PC-3 (cell line): Measurements from ENCODE around the gene TNRC6B. TPM values are rescaled to one million over a fixed set of nuclear protein-coding genes. Genes with fewer than 3 reads are reported as not detected.
"Not testable (repeated sequence)": the region's sequence is repeated elsewhere in the genome, so short reads cannot be mapped to it uniquely, and the experiment has no call there.

Experiments used
- ATAC-seq: fragments of 200-7000 bp; cut with Tn5 transposase; 2 replicates; pipeline ENCODE4 v1.9.1; 2020; ENCODE audit warnings: mild to moderate bottlenecking, moderate library complexity
- BruUV-seq: library from RNA; stranded (reverse); fragments of 400-500 nt; replicated peaks from 2 replicates; lab custom pipeline; 2021; lab: Mats Ljungman, UMichigan
- CTCF ChIA-PET: fragments of 300-600 bp; sonication (Branson Sonifier 250); formaldehyde crosslinking; loops from one replicate; lab custom pipeline; 2022; ENCODE audit warnings: antibody characterized with exemption; lab: Charles Lee
- POLR2A ChIA-PET: fragments of 300-600 bp; sonication (Branson Sonifier 250); formaldehyde crosslinking; loops from one replicate; lab custom pipeline; 2022; ENCODE audit warnings: antibody characterized with exemption; ENCODE audit not compliant: unreplicated experiment; lab: Charles Lee
- DNase-seq: peaks from one replicate; pipeline ENCODE4 v3.0.0-alpha.2; 2015
- H2AFZ ChIP-seq: fragments of 300-600 bp; sonication (generic); 2 replicates; pipeline ENCODE4 v1.6.0; 2016; ENCODE audit warnings: antibody characterized with exemption, low read length
- H3F3A ChIP-seq: fragments of 300-600 bp; sonication (generic); one replicate; pipeline ENCODE4 v1.6.0; 2017; ENCODE audit warnings: antibody characterized with exemption, low read length, control low read depth, mild to moderate bottlenecking; ENCODE audit not compliant: unreplicated experiment
- H3K27ac ChIP-seq: fragments of 300-600 bp; sonication (generic); 2 replicates; pipeline ENCODE4 v1.5.1; 2016; ENCODE audit warnings: mild to moderate bottlenecking, low read length
- H3K27me3 ChIP-seq: fragments of 300-600 bp; sonication (generic); 2 replicates; pipeline ENCODE4 v1.6.1; 2016; ENCODE audit warnings: low read length, mixed read lengths
- H3K36me3 ChIP-seq: fragments of 300-600 bp; sonication (generic); 2 replicates; pipeline ENCODE4 v1.6.1; 2016; ENCODE audit warnings: low read depth, mixed run types, low read length, mixed read lengths
- H3K4me1 ChIP-seq: fragments of 300-600 bp; sonication (generic); 2 replicates; pipeline ENCODE4 v1.5.1; 2016; ENCODE audit warnings: low read length; ENCODE audit not compliant: insufficient read depth
- H3K4me2 ChIP-seq: fragments of 300-600 bp; sonication (generic); 2 replicates; pipeline ENCODE4 v1.6.0; 2016; ENCODE audit warnings: low read length
- H3K4me3 ChIP-seq: fragments of 300-600 bp; sonication (generic); 2 replicates; pipeline ENCODE4 v1.5.1; 2016; ENCODE audit warnings: mild to moderate bottlenecking, low read length, mixed read lengths
- H3K79me2 ChIP-seq: fragments of 300-600 bp; sonication (generic); 2 replicates; pipeline ENCODE4 v1.6.1; 2017; ENCODE audit warnings: low read length, mixed read lengths
- H3K9ac ChIP-seq: fragments of 300-600 bp; sonication (generic); 2 replicates; pipeline ENCODE4 v1.6.0; 2016; ENCODE audit warnings: mild to moderate bottlenecking, low read length
- H3K9me2 ChIP-seq: fragments of 300-600 bp; sonication (generic); replicated peaks from 2 replicates; pipeline ENCODE4 v1.6.1; 2016; ENCODE audit warnings: mixed run types, low read length, mixed read lengths
- H3K9me3 ChIP-seq: fragments of 300-600 bp; sonication (generic); 2 replicates; pipeline ENCODE4 v1.6.1; 2016; ENCODE audit warnings: low read length, mixed read lengths
- H4K20me1 ChIP-seq: fragments of 300-600 bp; sonication (generic); 2 replicates; pipeline ENCODE4 v1.6.1; 2016; ENCODE audit warnings: low read length, mixed read lengths
- EZH2 ChIP-seq: fragments of 300-600 bp; sonication (generic); IDR thresholded peaks from one replicate; pipeline ENCODE4 v1.6.1; 2017; ENCODE audit warnings: antibody characterized with exemption, mild to moderate bottlenecking, low read length; ENCODE audit not compliant: unreplicated experiment
- EZH2phosphoT487 ChIP-seq: fragments of 300-600 bp; sonication (generic); IDR thresholded peaks from 2 replicates; pipeline ENCODE4 v1.6.1; 2018; ENCODE audit warnings: mild to moderate bottlenecking, antibody characterized with exemption, low read length, borderline replicate concordance
- intact Hi-C: fragments of 100-400 bp; cut with micrococcal nuclease; formaldehyde crosslinking; loops from 2 replicates; pipeline ENCODE4 v1.9.0; 2023
- total RNA-seq: library from RNA; depleted of rRNA; stranded (reverse); fragments of >200 nt; gene quantifications from 2 replicates; pipeline ENCODE4 v1.2.3, GENCODE V29; 2014
- TF ChIP-seq, protein P1 (sequence below): fragments of 300-600 bp; sonication (generic); conservative IDR thresholded peaks from 2 replicates; pipeline ENCODE4 v1.5.1; 2017; ENCODE audit warnings: antibody characterized with exemption, low read depth, mild to moderate bottlenecking, low read length

TNRC6B gene
- total RNA-seq, 1 experiment from 2014 or later, result 21.3 TPM

DNA sequence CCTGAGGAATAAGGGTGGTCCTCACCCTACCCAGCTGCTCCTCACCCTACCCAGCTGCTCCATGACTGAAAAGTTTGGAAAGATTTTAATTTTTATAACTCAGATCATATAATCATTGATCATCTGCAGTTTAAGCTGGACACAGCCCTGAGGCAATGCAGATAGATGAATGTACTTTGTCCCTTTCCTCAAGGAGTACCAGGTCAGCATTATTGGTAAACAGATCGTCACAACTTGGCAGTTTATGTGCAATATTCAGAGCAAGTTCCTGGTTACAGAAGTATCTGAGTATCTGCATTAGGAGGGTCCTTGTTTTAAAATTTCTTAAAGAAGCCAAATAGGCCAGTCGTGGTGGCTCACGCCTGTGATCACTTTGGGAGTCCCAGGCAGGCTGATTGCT lies 3.6 kb downstream of the TNRC6B start:
- Histone ChIP-seq H3K79me2 (peaks cover 85% of the 10 kb centered on the region), H3K27ac (no peak overlapping the region), H3K36me3 (no peaks in the 10 kb centered on the region), H3K9me3 (no peaks in the 10 kb centered on the region), H3K27me3 (no peaks in the 10 kb centered on the region), H3K9me2 (no peaks in the 10 kb centered on the region), H3K4me3 (no peak overlapping the region), H3K4me2 (no peak overlapping the region), H3F3A (no peaks in the 10 kb centered on the region), H4K20me1 (0 out of 2 replicates have a peak, but pooled peaks cover 4% of the 10 kb centered on the region), H2AFZ (no peak overlapping the region), H3K4me1 (peaks cover 42% of the 10 kb centered on the region), H3K9ac (no peak overlapping the region)
- BruUV-seq, result no TSS peak
- intact Hi-C loops, result no loop called here
- no peak for ATAC-seq
- ChIA-PET CTCF (no interaction called here), POLR2A (no interaction called here)
- DNase-seq, result no peak
- no peak for TF ChIP-seq EZH2
- TF ChIP-seq EZH2phosphoT487, result no peak
- TF ChIP-seq, protein P1, sequence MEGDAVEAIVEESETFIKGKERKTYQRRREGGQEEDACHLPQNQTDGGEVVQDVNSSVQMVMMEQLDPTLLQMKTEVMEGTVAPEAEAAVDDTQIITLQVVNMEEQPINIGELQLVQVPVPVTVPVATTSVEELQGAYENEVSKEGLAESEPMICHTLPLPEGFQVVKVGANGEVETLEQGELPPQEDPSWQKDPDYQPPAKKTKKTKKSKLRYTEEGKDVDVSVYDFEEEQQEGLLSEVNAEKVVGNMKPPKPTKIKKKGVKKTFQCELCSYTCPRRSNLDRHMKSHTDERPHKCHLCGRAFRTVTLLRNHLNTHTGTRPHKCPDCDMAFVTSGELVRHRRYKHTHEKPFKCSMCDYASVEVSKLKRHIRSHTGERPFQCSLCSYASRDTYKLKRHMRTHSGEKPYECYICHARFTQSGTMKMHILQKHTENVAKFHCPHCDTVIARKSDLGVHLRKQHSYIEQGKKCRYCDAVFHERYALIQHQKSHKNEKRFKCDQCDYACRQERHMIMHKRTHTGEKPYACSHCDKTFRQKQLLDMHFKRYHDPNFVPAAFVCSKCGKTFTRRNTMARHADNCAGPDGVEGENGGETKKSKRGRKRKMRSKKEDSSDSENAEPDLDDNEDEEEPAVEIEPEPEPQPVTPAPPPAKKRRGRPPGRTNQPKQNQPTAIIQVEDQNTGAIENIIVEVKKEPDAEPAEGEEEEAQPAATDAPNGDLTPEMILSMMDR, result no peak

DNA sequence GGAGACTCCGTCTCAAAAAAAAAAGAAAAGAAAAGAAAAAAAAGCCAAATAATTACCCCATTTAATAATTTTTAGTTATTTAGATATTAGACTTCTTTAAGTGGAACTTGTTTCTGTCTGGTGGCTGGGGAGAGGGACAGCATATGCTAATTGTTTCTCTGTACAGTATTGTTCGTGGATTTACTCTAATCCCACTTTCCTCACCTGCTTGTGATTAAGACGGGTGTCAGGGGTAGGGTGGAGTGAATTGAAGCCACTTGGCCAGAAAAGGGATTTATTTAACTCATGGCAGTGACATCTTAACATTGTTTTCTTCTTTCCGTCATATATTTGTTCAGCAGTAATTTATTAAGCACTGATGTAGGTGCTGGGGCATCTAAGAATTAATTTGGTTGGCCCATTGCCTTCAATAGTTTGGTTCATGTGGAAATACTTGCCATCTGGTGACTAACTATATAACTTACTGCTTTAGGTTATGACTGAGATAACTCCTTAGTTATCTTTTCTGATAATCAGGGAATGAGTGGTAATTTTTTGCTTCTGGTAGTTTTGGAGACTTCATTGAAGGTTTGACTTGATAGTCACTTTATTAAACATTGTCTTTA lies 4.6 kb downstream of the TNRC6B start:
- Histone ChIP-seq H3F3A (no peaks in the 10 kb centered on the region), H2AFZ (no peak overlapping the region), H3K4me2 (peak overlapping the region; percentile 35; the same call in 1 of the 2 replicates), H3K9me2 (no peaks in the 10 kb centered on the region), H3K9me3 (no peaks in the 10 kb centered on the region), H3K36me3 (no peaks in the 10 kb centered on the region), H3K9ac (no peak overlapping the region), H3K27ac (no peak overlapping the region), H3K79me2 (peaks cover 93% of the 10 kb centered on the region), H3K4me1 (peaks cover 36% of the 10 kb centered on the region), H3K4me3 (no peak overlapping the region), H3K27me3 (no peaks in the 10 kb centered on the region), H4K20me1 (0 out of 2 replicates have a peak, but pooled peaks cover 4% of the 10 kb centered on the region)
- ChIA-PET CTCF (interaction anchor here (0.6 kb wide), 1 partner anchor 14 kb away, joined by 3 read pairs; no protein-coding TSS in a partner anchor), POLR2A (no interaction called here)
- TF ChIP-seq EZH2 (no peak), EZH2phosphoT487 (no peak)
- TF ChIP-seq, protein P1, result no peak
- intact Hi-C loops, result no loop called here
- ATAC-seq, result no peak
- BruUV-seq, result no TSS peak
- DNase-seq, result no peak

DNA sequence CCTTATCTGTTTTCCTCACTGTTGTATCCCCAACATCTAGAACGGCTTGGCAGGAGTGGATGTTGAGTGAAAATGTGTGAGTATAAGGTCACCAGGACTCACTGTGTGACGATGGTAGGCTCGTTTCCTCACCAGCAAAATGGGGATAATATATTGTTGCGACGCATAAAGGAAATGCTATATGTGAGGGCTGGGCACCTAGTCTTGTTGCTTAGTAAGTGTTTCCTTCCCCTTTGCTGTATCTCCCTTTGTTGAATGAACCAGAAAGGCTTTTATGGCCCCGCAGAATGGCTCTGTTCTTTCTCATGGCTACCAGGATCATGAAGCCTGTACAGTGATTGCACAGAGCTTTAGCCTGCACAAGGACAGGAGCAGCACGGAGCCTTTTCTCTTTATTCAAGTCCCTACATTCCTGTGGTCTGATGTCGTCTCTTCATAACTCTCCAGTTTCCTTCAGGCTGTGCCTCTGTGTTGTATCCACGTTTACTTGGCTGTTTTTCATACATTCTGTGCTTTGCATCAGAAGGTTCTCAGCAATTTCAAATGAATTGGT lies 5.4 kb downstream of the TNRC6B start:
- intact Hi-C loops, result no loop called here
- H3F3A ChIP-seq, result no peaks in the 10 kb centered on the region
- peak overlapping the region; percentile 35 for H3K4me2 ChIP-seq
- H4K20me1 ChIP-seq, result 0 out of 2 replicates have a peak, but pooled peaks cover 4% of the 10 kb centered on the region
- no peak overlapping the region for H3K4me3 ChIP-seq
- TF ChIP-seq EZH2, result no peak
- TF ChIP-seq EZH2phosphoT487, result no peak
- TF ChIP-seq, protein P1, result no peak
- CTCF ChIA-PET, result interaction anchor here (0.6 kb wide), 1 partner anchor 13 kb away, joined by 3 read pairs; no protein-coding TSS in a partner anchor
- no peak overlapping the region for H3K9ac ChIP-seq
- no peaks in the 10 kb centered on the region for H3K27me3 ChIP-seq
- no peaks in the 10 kb centered on the region for H3K36me3 ChIP-seq
- no peak overlapping the region for H2AFZ ChIP-seq
- no TSS peak for BruUV-seq
- H3K27ac ChIP-seq, result no peak overlapping the region
- peak; percentile 57 for DNase-seq
- POLR2A ChIA-PET, result no interaction called here
- ATAC-seq, result peak; percentile 78
- peaks cover 98% of the 10 kb centered on the region for H3K79me2 ChIP-seq
- no peaks in the 10 kb centered on the region for H3K9me2 ChIP-seq
- H3K4me1 ChIP-seq, result peaks cover 36% of the 10 kb centered on the region
- no peaks in the 10 kb centered on the region for H3K9me3 ChIP-seq

DNA sequence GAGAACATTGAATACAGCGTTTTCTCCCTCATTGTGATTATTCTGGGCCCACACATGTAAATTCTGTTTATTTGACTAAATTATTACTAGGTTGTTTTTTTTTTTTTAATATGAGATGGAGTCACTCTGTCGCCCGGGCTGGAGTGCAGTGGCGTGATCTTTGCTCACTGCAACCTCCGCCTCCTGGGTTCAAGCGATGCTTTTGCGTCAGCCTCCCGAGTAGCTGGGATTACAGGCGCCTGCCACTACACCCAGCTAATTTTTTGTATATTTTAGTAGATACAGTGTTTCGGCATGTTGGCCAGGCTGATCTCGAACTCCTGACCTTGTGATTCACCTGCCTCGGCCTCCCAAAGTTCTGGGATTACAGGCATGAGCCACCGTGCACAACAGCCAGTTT lies 5.9 kb downstream of the TNRC6B start:
- H3K9me2 ChIP-seq, BruUV-seq, H3K27me3 ChIP-seq, CTCF ChIA-PET, H3K9ac ChIP-seq, ATAC-seq, H3K9me3 ChIP-seq, intact Hi-C loops, H4K20me1 ChIP-seq, H3K4me3 ChIP-seq, H3K36me3 ChIP-seq, H3K27ac ChIP-seq, H2AFZ ChIP-seq, DNase-seq, H3F3A ChIP-seq, POLR2A ChIA-PET: not testable (repeated sequence)
- Histone ChIP-seq H3K79me2 (peaks cover 98% of the 10 kb centered on the region), H3K4me1 (peaks cover 36% of the 10 kb centered on the region), H3K4me2 (peak overlapping the region; percentile 35; the same call in 1 of the 2 replicates)
